GM15510 (cell line): ENCODE data around the gene TMOD1.

ENCODE experiments used
- POLR2A ChIP-seq: IDR thresholded peaks from 3 replicates; pipeline ENCODE4 v1.6.1; 2011; ENCODE audit warnings: borderline replicate concordance; ENCODE audit not compliant: insufficient read length; ENCODE audit errors: extremely low read depth

Gene TMOD1

DNA sequence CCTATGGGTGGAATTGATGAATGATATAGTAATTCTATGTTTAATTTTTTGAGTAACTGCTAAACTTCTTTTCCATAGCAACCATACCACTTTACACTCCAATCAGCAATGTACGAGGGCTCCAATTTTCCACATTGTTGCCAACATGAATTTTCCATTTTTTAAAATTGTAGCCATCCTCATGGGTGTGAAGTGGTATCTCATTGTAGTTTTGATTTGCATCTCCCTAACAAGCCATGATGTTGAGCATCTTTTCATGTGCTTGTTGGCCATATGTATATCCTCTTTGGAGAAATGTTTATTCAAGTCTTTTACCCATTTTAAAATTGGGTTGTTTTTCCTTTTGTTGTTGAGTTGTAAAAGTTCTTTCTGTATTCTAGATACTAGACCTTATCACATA, 48.9 kb downstream of the TMOD1 start:
- no peak for TF ChIP-seq POLR2A

DNA sequence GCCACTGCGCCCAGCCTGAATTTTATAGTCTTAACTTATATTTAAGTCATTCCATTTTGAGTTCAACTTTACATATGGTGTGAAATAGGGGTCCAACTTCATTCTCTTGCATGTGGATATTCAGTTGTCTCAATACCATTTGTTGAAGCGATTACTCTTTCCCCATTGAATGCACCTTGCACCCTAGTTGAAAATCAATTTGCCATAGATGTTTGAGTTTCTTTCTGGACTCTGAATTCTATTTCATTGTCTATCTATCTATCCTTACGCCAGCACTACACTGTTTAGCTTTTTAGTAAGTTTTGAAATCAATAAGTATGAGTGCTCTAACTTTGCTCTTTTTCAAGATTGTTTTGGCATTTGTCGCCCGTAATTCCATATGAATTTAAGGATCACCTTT, 49.8 kb downstream of the TMOD1 start:
- TF ChIP-seq POLR2A: no peak

DNA sequence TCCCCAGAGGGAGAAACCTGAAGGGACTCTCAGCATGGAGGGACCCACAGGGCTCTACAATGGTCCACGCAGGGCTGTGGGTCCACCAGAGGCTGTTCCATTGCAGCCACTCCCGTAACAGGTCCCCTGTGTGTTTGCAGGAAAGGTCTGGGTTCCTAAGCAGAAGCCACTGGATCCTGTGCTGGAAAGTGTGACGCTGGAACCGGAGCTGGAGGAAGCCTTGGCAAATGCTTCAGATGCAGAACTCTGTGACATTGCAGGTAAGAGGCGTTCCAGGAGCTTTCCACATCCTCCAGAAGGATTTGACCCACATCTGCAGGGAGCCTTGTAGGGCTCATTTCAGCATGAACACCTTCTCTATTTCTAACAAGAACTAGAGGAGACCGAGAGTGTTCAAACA, 51.7 kb downstream of the TMOD1 start:
- TF ChIP-seq POLR2A: no peak

DNA sequence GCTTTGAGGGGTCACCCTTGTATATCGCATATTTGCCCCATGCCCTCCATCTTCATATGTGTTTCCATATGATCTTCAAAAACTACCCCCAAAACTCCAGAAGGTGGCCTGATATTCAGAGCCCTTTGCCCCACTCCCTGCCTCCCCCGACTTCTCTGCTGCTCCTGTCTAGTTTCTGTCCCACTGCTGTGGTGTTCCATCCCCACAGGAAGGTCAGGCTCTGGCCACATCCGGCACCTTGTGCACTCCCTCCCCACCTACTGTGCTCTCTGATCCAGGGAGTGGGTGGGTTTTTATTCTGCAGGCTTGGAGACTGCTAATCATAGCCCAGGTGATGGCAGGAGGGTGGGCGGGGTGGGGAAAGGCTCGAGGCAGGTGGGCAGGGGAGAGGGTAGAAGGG, 52.4 kb downstream of the TMOD1 start:
- TF ChIP-seq POLR2A: no peak

DNA sequence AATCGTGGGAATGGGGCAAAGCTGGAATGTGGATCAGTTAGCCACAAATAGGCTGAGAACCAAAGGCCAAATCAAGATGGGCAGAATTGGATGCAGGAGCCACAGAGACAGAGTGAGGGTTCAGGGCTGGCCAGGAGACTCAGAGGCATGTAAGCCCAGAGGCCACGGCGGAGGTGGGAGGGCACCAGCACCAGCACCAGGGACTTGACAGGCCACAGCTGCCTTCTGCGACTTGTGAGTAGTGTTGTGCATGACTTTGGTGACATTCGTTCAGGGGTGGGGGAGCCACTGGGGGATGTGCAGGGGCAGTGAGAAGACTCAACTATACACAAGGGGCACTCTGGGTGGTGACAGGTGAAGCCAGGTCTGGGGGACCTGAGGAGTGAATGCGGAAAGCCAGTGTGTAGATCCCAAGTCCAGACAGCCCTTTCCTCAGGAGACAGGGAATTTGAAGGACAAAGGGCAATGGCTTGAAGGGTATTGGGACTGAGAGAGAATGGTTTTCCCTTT, 53.2 kb downstream of the TMOD1 start:
- no peak for TF ChIP-seq POLR2A

DNA sequence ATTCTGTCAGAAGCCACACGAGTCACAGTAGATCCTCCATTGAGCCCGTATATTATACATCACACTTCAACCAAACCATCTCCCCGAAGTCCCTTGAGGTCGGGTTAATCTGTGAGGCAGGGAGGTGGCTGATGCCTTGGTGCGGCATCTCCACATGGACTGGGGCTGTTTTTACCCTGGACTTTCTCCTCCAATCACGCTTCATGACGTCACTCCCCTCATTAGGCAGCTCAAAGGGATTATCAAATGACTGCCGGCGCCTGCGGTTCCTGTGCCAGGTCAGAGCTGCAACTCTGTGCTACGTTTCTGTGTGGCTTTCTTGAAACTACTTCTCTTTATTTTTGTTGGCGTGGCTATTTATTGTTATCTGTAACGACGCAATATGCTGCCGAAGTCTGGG, 53.7 kb downstream of the TMOD1 start:
- TF ChIP-seq POLR2A: no peak

DNA sequence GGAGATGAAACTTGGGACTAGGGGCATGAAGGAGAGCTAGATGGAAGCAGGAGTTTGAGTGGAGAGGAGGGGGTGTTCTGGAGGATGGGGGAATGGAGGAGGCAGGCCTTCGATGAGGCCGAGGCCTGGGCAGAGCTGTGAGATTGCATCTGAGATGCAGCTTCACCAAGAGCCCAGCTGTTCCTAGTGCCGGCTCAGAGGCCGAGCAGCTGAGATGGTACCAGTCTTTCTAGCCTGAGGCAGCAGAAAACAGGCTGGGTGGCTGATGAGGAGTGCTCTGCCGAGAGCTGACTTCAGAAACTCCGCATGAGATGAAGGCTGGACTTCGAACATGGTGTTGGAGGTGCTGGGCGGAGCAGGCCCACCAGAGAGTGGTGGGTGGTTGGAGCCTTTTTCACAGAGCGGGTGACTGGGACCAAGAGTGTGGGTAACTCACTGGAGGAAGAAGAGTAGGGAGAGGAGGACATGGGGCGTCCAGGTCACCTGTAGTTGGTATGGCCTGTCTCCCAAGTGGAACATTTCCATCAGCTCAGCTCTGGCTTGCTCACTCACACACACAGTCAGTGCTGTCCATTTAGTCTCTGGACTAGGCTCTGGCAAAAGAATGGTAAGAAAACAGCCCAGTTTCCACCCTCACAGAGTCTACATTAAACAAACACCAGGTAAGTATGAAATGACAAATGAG, 54.7 kb downstream of the TMOD1 start:
- no peak for TF ChIP-seq POLR2A

DNA sequence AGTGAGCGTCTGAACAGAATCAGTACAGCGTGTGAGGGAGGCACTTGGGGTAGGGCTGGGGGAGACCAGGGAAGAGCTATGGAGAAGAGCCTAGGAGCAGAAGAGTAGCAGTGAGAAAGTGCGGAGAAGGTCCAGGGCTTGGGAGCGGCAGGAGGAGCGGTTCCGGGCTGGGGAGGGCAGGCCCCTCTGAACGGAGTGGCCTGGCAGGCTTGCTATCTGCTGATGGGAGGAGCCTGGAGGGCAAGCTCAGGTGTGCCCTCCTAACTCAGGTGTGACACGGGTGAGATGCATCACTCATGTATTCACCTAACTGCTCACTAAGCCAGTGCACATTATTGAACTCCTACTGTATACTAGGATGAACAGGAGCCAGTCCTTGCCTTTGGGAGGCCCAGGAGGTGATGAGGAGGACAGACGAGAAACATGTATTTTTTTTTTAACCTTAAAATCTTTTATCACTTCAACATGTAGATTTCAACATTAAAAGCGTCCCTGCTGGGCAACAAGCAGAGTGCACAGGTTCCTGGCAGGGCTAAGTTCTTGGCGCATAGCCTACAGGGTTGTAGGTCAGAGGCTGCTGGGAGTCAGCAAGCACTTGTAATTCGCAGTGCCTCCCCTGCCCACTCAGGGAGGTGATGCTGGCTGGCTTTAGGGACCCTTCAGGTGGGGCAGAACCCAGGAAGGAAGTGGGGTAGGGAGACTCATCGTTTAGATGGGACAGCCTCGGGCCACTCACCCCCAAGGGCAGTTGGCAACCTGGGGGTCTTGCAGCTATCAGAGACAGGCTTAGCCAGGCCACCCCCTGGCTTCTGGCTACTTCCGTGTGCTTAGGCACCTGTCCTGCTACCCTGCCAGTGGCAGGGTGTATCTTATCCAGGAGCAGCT, 55.5 kb downstream of the TMOD1 start:
- TF ChIP-seq POLR2A: no peak

DNA sequence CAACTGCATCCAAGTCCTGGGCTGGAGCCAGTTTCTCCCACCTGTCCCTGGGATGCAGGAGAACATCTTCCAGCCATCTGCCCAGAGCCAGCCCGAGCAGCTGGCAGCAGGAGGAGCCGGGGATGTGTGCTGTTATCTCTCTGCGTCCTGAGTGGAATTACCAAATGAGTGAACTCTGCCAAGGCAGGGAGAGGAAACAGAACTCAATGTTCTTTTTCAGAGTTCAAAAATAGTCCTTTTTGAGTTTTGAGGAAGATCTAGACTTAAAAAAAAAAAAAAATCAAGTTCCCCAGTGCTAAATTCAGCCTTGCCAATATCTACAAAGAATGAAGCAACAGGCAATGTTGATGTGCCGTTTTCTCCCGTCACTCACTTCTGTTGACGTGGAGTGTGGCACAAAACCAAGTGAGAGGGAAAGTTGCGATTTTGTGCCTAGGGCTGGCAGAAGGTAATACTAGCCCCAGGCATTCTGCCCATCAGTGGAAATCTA, 56.2 kb downstream of the TMOD1 start:
- no peak for TF ChIP-seq POLR2A

DNA sequence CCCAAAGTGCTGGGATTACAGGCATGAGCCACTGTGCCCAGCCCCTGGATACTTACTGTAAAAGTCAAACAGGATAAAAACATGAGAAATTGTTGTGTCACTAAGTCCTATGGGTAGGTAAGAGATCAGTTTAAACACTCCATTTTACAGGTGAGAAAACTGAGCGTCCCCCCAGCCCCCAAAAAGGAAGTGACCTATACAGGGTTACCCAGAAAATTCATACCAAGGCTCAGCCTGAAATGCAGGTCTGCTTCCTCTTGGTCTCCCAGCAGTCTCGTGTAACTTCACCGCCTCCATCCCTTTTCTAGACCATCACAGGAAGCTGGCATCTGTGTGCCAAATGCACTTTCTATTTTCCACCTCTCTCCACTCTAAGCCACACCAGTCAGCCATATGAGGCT, 57.2 kb downstream of the TMOD1 start:
- no peak for TF ChIP-seq POLR2A

DNA sequence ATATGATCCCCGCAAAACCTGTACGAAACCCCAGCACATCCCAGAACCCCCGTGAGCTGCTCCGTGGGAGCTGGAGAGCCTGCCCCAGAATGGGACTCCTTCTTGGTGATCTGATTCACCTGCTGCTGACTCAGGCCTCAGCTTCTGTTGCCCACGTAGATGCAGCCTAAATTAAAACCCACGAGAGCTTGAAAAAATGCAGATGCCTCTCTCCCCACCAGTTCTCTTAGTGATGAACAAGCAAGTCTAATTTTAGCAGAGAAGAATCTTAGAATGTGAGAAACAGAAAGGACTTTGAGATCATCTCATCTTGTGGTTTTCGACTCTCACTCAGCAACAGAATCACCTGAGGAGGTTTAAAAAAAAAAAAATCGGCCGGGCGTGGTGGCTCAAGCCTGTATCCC, 57.6 kb downstream of the TMOD1 start:
- TF ChIP-seq POLR2A: no peak

DNA sequence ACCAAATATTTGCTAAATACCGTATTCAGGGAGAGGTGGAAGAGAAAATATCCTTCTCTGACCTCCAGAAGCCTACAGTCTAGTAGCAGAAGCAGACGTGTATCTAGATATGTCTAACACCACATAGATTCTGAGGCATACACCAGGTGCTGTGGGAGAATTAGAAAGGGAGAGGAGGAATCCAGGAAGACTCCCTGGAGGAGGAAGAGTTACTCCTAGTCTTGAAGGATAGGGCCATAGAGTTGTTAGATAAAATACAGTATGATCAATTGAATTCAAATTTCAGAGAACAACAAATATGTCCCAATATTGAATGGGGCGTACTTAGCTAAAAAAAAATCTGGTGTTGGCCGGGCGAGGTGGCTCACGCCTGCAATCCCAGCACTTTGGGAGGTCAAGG, 58.7 kb downstream of the TMOD1 start:
- no peak for TF ChIP-seq POLR2A

DNA sequence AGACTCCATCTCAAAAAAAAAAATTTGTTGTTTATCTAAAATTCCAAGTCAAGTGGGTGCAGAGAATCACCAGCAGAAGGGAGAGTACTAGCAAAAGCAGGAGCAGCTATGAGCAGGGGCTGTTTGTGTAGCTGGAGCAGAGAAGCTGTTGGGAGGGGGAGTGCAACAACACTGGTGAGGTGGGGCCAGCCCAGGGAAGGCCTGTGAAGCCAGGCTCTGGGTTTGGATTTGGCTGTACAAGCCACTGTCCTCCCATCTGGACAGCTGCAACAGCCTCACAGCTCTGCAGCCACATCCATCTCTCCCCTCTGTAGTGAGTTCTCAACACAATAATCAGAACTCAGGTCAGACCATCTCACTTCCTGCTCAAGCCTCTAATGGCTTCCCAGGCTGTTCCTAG, 59.4 kb downstream of the TMOD1 start:
- no peak for TF ChIP-seq POLR2A

DNA sequence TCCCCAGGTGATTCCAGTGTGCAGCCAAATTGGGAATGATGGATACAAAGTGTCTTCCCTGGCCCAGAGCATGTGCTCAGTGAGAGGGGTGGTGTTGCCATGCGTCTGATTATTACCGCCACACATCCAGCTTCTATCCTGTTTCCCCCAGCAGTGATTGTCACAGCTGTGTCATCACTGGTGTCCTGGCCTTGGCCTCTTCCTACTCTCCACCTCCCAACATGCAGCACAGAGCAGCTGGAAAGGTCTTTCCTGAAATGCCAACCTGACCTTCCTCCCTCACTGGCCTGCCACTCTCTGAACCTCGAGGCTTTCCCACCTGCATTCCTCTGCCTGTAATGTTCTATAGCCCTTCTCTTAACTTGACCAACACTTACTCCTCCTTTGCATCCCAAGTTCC, 60.0 kb downstream of the TMOD1 start:
- no peak for TF ChIP-seq POLR2A

DNA sequence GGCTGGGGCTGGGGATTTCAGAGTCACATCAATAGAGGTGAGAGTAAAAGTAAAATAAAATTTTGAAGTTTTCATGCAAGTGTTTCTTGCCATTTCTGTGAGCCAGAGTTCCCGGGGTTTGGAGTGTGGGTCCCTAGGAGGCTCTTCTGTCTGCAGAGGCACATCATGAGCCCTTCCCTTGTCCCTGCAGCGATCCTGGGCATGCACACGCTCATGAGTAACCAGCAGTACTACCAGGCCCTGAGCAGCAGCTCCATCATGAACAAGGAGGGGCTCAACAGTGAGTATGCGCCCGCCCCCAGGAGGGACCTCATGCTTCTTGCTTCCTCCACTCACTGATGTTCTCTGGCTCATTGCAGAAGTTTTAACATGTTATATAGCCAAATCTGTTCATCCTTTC, 61.1 kb downstream of the TMOD1 start:
- no peak for TF ChIP-seq POLR2A
